ENCODE data around the gene HPCAL4.

DNA sequence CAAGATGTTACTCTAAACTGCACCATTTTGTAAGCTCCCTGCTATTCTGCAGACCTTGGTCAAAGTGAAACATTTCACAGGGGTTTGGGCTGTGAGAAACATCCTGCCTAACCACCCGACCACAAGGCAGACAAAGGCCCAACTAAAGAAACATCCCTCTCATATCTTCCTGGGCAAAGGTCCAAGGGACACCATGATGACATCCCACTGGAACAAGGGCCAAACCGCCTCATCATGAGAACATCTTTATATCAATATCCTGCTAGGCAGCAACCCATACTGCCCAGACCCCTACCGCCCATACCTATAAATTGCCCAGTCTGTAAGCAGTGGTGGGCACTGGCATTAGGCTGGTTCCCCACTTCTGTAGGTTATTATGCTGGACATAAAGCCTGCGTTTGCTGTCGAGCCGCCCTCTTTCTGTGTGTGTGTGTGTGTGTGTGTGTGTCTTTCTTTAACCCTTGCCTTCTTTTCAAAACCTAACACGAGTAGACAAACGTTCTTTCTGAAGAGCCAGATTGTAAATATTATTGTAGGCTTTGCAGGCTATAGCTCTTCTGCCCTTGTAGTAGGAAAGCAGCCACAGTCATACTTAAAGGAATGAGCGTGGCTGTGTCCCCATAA, 46.4 kb upstream of the HPCAL4 start:
- TF ChIP-seq, protein P1, sequence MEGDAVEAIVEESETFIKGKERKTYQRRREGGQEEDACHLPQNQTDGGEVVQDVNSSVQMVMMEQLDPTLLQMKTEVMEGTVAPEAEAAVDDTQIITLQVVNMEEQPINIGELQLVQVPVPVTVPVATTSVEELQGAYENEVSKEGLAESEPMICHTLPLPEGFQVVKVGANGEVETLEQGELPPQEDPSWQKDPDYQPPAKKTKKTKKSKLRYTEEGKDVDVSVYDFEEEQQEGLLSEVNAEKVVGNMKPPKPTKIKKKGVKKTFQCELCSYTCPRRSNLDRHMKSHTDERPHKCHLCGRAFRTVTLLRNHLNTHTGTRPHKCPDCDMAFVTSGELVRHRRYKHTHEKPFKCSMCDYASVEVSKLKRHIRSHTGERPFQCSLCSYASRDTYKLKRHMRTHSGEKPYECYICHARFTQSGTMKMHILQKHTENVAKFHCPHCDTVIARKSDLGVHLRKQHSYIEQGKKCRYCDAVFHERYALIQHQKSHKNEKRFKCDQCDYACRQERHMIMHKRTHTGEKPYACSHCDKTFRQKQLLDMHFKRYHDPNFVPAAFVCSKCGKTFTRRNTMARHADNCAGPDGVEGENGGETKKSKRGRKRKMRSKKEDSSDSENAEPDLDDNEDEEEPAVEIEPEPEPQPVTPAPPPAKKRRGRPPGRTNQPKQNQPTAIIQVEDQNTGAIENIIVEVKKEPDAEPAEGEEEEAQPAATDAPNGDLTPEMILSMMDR (IDR thresholded peaks at IDR 0.05; ENCODE audit: borderline replicate concordance, extremely low read depth, low read length, poor library complexity, severe bottlenecking), result no peak
- no peak for TF ChIP-seq EZH2 (IDR thresholded peaks at IDR 0.05; ENCODE audit: borderline replicate concordance, low read depth, low read length, severe bottlenecking)
